Measurements from ENCODE around the gene WRNIP1. TPM values are rescaled to one million over a fixed set of nuclear protein-coding genes. Genes with fewer than 3 reads are reported as not detected.
A peak's percentile ranks its signal among the peaks of the same experiment; 100 is the strongest.

Gene WRNIP1
- total and polyA plus RNA-seq, 10 of the 15 experiments (the other 5 are each of a cell fraction or from before 2014, with no cell fraction given) = 9.3 to 30.5 (median 24.3) TPM

DNA sequence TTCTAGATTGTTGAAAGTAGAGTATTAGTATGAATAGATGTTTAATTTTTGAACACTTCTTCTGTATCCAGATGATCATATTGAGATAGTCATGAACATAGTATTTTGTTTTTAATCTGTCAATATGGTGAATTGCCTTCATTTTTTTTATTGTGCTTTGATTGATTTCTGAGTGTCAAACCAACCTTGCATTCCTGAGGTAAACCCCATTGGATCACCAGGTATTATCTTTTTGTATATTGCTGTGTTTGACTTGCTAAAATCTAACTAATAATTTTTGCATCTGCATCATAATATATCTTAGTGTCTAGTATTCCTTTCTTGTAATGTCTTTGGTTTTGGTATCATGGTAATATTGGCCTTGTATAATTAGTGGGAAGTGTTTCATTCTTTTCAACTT lies 51.0 kb downstream of the WRNIP1 start:
- H4K20me1 ChIP-seq (ENCODE audit: control insufficient read depth, insufficient read depth) = no peaks in the 10 kb centered on the region
- H3K9ac ChIP-seq (ENCODE audit: control insufficient read depth, insufficient read depth, low read length) = no peak overlapping the region
- H3K27ac ChIP-seq (ENCODE audit: control insufficient read depth, insufficient read depth) = no peak overlapping the region
- ATAC-seq (no peak), FAIRE-seq (no peak), DNase-seq (ENCODE audit: low read depth, low spot score) (no peak)
- H3K27me3 ChIP-seq (replicated peaks in 1 of 2; ENCODE audit: control insufficient read depth in 2 of 2, insufficient read depth in 2 of 2, low read length in 1 of 2) = peaks cover 0 to 8% of the 10 kb centered on the region in 2 experiments; a peak in 1 of 4 replicates
- RAD21 ChIA-PET (ENCODE audit: unreplicated experiment) = no interaction called here
- SMC1A ChIA-PET (ENCODE audit: uncharacterized antibody, unreplicated experiment) = no interaction called here
- no peaks in the 10 kb centered on the region for H3K79me2 ChIP-seq (ENCODE audit: control insufficient read depth, insufficient read depth, low read length)
- no peaks in the 10 kb centered on the region for H3K4me1 ChIP-seq (ENCODE audit: control insufficient read depth, insufficient read depth, low read length)
- H3K4me3 ChIP-seq = no peak overlapping the region
- peaks cover 6% of the 10 kb centered on the region for H3K9me3 ChIP-seq (replicated peaks; ENCODE audit: control insufficient read depth, insufficient read depth, low read length)
- TF ChIP-seq CBX5 (IDR thresholded peaks at IDR 0.05; ENCODE audit: low read depth) (0 out of 2 replicates have a peak, but pooled peaks have one; percentile 38), GABPA (IDR thresholded peaks at IDR 0.05; ENCODE audit: low read depth) (no peak)
- in situ Hi-C loops (cut with MboI) = no loop called here
- CTCF ChIA-PET = no interaction called here
- intact Hi-C loops (cut with micrococcal nuclease; ENCODE audit: unreplicated experiment) = no loop called here
- H2AFZ ChIP-seq (ENCODE audit: control insufficient read depth, low read depth, low read length) = no peak overlapping the region
- POLR2A ChIA-PET = no interaction called here
- no peak overlapping the region for H3K4me2 ChIP-seq (ENCODE audit: control insufficient read depth, insufficient read depth)
- no TSS peak for BruUV-seq (replicated peaks)
- no peaks in the 10 kb centered on the region for H3K36me3 ChIP-seq (ENCODE audit: control insufficient read depth in 2 of 2, insufficient read depth in 2 of 2, low read length in 1 of 2)

DNA sequence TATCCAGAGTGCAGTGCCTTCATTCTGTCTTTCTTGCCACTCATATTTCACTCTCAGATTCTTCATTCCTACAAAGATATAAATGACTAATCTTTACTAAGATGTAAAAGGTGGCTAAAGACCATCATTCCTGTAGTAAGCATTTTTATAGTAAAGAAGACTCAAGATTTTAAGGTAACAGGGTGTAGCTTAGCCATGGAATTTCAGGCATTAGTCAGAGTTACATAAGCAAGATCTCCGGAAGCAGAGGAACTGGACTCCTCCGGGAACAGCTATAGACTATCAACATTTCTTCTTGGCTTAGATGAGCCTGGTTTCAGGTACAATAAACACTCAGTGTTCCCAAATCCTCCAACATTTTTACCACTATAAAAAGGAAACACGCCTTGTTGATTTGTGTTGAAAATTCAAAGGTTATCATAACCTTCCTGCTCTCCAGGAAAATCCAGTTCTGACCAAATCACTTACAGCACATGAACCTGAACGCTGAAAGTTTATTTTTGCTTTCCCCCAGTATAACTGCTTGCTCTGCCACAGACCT lies 52.8 kb downstream of the WRNIP1 start:
- Histone ChIP-seq H3K27me3 (replicated peaks in 1 of 2; ENCODE audit: control insufficient read depth in 2 of 2, insufficient read depth in 2 of 2, low read length in 1 of 2) (peaks cover 1 to 8% of the 10 kb centered on the region in 2 experiments; a peak in 2 of 4 replicates), H2AFZ (ENCODE audit: control insufficient read depth, low read depth, low read length) (no peak overlapping the region), H3K79me2 (ENCODE audit: control insufficient read depth, insufficient read depth, low read length) (no peaks in the 10 kb centered on the region), H3K4me1 (ENCODE audit: control insufficient read depth, insufficient read depth, low read length) (no peaks in the 10 kb centered on the region), H3K9ac (ENCODE audit: control insufficient read depth, insufficient read depth, low read length) (no peak overlapping the region), H3K27ac (ENCODE audit: control insufficient read depth, insufficient read depth) (no peak overlapping the region), H3K4me2 (ENCODE audit: control insufficient read depth, insufficient read depth) (no peak overlapping the region), H4K20me1 (ENCODE audit: control insufficient read depth, insufficient read depth) (no peaks in the 10 kb centered on the region), H3K9me3 (replicated peaks; ENCODE audit: control insufficient read depth, insufficient read depth, low read length) (peaks cover 6% of the 10 kb centered on the region), H3K4me3 (no peak overlapping the region), H3K36me3 (ENCODE audit: control insufficient read depth in 2 of 2, insufficient read depth in 2 of 2, low read length in 1 of 2) (no peaks in the 10 kb centered on the region)
- intact Hi-C loops (cut with micrococcal nuclease; ENCODE audit: unreplicated experiment) (no loop called here), in situ Hi-C loops (cut with MboI) (no loop called here)
- 61% methylated on average over 4 of the region's 4 CpGs for WGBS (ENCODE audit: insufficient coverage, insufficient replicate concordance, low lambda C conversion rate, missing lambda C conversion rate)
- RAD21 ChIA-PET (ENCODE audit: unreplicated experiment) = no interaction called here
- TF ChIP-seq SMARCA5 (IDR thresholded peaks at IDR 0.05) (no peak), DPF2 (IDR thresholded peaks at IDR 0.05) (no peak), TCF7 (IDR thresholded peaks at IDR 0.05; ENCODE audit: borderline replicate concordance) (no peak), MTA2 (IDR thresholded peaks at IDR 0.05; ENCODE audit: low read depth) (no peak)
- TF ChIP-seq, protein P1, sequence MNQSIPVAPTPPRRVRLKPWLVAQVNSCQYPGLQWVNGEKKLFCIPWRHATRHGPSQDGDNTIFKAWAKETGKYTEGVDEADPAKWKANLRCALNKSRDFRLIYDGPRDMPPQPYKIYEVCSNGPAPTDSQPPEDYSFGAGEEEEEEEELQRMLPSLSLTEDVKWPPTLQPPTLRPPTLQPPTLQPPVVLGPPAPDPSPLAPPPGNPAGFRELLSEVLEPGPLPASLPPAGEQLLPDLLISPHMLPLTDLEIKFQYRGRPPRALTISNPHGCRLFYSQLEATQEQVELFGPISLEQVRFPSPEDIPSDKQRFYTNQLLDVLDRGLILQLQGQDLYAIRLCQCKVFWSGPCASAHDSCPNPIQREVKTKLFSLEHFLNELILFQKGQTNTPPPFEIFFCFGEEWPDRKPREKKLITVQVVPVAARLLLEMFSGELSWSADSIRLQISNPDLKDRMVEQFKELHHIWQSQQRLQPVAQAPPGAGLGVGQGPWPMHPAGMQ (IDR thresholded peaks at IDR 0.05; ENCODE audit: borderline replicate concordance) = no peak
- TF ChIP-seq, protein P2, sequence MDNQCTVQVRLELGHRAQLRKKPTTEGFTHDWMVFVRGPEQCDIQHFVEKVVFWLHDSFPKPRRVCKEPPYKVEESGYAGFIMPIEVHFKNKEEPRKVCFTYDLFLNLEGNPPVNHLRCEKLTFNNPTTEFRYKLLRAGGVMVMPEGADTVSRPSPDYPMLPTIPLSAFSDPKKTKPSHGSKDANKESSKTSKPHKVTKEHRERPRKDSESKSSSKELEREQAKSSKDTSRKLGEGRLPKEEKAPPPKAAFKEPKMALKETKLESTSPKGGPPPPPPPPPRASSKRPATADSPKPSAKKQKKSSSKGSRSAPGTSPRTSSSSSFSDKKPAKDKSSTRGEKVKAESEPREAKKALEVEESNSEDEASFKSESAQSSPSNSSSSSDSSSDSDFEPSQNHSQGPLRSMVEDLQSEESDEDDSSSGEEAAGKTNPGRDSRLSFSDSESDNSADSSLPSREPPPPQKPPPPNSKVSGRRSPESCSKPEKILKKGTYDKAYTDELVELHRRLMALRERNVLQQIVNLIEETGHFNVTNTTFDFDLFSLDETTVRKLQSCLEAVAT (IDR thresholded peaks at IDR 0.05) = no peak
- TF ChIP-seq, protein P3, sequence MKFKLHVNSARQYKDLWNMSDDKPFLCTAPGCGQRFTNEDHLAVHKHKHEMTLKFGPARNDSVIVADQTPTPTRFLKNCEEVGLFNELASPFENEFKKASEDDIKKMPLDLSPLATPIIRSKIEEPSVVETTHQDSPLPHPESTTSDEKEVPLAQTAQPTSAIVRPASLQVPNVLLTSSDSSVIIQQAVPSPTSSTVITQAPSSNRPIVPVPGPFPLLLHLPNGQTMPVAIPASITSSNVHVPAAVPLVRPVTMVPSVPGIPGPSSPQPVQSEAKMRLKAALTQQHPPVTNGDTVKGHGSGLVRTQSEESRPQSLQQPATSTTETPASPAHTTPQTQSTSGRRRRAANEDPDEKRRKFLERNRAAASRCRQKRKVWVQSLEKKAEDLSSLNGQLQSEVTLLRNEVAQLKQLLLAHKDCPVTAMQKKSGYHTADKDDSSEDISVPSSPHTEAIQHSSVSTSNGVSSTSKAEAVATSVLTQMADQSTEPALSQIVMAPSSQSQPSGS (IDR thresholded peaks at IDR 0.05; ENCODE audit: low read length) = no peak
- POLR2A ChIA-PET = interaction anchor here (0.5 kb wide), 1 partner anchor 210 kb away, joined by 4 read pairs; no protein-coding TSS in a partner anchor
- DNase-seq (ENCODE audit: low read depth, low spot score) = no peak
- CTCF ChIA-PET = no interaction called here
- no TSS peak for BruUV-seq (replicated peaks)
- FAIRE-seq = peak; percentile 44
- ATAC-seq = no peak
- SMC1A ChIA-PET (ENCODE audit: uncharacterized antibody, unreplicated experiment) = interaction anchor here (1.0 to 1.9 kb wide), 3 partner anchors 9 to 28 kb away, joined by 3 to 5 read pairs (median 4); no protein-coding TSS in a partner anchor

Measured in GM12878 (cell line).